Nucleus accumbens (tissue), 56 donors: ENCODE data around the gene IRF2BPL.
A peak's percentile ranks its signal among the peaks of the same experiment; 100 is the strongest.
"Not testable (repeated sequence)": the region's sequence is repeated elsewhere in the genome, so short reads cannot be mapped to it uniquely, and the experiment has no call there.

Experiments used
- DNase-seq, 56 donors: peaks; one replicate each; lab custom pipeline; 2025; lab: John Stamatoyannopoulos, UW

Gene IRF2BPL

DNA sequence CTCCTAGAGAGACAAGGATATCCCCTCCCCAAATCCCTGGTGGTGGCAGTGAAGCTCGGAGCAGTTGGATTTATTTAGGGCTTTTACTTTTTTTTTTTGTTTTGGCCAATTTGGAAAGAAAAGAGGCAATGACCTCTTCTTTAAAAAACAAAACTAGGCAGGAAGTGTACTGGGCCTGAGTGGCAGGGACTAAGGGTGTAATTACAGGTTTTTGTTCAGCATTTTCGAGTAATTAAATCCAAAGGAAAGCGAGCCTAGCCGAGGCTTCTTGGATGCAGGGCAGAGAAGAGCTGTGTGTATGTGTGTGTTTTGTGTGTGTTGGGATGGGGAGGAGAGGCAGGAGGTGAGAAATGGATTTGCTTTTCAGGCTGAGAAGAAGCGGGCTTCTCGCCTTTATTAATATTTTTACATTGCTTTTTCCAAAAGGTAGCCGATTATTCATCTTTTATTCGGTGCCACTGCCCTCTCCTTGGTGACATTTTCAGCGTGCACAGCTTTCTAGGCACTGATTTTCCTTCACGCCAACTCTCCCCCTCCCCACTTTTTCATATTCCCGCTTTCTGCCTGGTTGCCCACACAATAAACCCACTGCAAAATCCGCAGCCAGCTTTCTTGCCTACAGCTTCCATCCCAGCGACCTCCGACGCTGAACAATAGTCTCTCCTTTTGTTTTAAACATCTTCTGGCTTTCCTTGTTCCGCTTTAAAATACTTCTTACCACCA, 8.9 kb upstream of the IRF2BPL start:
- peak in 3 of 56 donors; percentile 9 to 49 (median 19) for DNase-seq

GRCh38 chr14:77036484-77037214, 8.1 kb upstream of the IRF2BPL start:
- DNase-seq: peak in 2 of 56 donors; percentile 16 to 19

DNA sequence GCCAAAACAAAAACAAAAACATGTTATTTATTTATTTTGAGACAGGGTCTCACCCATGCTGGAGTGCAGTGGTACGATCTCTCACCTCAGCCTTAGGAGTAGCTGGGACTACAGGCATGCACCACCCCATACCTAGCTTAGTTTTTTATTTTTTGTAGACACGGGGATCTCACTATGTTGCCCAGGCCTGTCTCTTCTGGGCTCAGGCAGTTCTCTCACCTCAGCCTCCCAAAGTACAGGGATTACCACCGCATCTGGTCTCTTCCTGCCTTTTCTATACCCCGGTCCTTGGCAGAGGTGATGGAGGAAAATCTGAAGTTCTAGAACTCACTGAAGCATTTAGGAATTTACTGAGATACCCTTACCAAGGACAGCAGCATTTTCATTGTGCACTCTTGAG, 6.8 kb upstream of the IRF2BPL start:
- no peak for DNase-seq

GRCh38 chr14:77033622-77034589, 5.4 kb upstream of the IRF2BPL start:
- peak in 43 of 56 donors; percentile 16 to 76 (median 49) for DNase-seq

DNA sequence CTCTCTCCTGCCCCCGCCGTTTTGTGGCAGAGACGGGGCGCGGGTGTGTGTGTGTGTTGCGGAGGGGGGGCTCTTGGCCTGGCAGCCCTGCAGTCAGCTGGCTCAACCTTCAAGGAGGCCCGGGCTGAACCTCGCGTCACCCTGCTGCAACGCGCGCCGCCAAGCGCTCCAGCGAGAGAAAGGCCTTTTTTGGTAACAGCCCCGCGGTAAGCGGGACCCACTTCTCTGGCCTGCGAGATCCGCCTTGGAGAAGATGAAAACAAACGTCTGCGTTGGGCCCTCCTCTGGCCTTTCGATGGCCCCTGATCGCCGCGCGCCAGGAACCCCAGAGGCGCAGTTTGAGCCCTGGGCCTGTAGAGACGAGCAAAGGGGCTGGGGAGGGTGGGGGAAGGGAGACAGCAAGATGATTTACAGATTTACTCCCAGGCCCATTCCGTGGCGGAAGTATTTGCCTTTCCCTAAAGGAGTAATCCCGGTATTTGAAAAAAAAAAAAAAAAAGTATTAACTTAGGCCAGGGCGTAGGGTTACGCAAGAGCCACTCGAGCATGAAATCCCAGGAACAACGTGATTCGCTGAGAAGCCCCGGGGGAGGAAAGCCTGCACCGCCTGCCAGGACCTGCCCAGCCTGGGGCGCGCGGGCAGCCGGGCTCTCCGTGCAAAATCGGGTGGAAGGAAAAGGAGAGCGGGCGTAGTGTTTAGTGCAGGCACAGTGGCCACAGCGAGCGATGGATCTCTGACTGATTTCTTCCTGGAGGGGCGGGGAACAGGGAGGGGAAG, 4.5 kb upstream of the IRF2BPL start:
- DNase-seq: peak in 54 of 56 donors; percentile 45 to 87 (median 74)

GRCh38 chr14:77032491-77032843, 4.0 kb upstream of the IRF2BPL start:
- no peak for DNase-seq

DNA sequence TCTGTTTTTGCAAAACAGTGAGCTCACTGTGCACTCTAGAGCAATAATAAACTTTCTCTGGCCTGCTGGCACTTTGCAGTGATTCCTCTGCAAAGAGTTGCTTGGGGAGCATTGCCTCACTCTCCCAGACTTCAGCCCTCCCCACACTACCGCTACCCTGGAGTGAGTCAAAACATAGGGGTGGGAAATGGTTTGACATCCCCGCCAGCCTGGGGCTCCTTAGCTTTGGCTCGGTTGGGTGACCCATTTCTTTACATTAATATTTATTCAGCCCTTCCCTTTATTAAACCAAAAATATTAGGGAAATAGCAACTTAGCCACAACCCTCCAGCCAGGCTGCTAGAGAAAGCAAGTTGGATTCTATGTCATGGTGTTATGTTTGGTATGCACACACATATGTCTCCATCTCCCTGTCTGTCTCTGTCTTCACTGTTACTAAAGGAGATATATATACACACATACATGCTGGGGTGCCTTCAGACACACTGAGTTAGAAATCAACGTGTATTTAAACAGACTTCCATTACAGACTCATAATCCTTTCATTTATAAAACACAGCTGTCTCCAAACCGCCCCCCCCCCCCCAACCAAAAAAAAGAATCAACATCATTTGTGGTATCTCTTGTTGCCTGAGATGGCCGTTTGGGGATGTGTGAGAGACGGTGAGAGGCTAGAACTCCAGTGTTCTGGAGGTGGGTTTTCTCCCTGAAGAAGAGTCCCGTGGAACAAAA, 3.4 kb upstream of the IRF2BPL start:
- no peak for DNase-seq

DNA sequence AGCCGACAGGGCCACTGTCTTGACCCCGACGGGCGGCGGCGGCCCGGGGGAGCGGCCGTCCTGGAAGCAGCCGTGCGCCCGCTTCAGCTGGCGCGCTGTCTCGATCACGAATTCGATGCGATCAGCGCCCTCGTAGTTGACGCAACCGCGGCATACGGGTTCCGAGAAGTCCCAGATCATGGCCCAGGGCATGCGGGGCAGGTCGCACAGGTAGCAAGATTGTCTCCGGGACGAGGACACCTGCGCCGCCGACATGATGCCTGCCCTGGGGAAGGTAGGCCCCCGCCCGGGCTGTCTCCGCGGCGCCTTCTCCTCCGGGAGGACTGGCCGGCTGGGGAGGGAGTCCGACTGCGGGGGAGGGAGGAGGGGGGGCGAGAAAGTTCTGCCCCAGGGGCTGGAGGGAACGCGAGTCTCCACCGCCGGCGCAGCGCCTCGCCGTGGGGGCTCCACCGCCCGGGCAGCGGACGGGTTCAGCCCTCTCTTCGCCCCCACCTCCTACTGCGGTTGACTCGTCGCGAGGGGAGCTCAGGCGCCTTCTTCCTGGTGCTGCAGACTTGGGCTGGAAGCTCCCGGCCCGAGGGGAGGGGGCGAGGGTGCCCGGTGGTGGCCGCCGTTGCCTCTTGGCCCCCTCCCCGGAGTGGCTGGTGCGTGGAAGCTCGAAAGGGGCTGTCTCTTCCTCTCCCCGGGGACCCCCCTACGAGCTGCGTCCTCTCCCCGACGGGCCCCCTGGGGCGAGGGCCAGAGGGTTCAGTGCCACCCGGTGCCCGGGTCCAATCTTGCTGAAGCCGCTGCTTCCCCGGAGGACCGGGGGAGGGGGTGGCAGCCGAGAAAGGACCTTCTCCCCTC, 747 bp downstream of the IRF2BPL start:
- DNase-seq: peak in 49 of 56 donors; percentile 45 to 91 (median 78)

DNA sequence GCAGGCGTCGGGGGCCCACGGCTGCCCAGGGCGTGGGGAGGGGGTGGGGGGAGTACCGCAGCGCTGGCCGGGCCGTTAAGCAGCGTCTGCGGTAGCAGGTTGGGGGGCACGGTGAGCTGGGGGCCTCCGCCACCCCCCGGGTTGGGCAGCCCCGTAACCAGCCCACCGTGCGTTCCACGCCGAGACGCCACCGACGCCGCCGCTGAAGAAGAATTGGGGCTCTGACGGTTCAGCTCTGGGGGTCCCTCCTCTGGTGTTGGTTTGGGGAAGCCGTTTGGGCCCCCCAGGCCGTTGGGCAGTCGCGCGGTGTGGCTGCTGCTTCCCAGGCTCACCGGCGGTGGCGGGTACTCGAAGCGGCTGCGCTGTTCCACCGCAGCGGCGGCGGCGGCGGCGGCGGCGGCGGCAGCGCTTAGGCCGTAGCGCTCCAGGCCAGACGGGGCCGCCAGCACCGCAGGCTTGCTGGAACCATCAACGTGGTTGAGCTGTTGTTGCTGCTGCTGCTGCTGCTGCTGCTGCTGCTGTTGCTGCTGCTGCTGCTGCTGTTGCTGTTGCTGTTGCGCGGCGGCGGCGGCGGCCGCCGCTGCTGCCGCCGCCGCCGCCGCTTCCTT, 1.5 kb downstream of the IRF2BPL start:
- peak in 16 of 56 donors; percentile 13 to 66 (median 47) for DNase-seq

DNA sequence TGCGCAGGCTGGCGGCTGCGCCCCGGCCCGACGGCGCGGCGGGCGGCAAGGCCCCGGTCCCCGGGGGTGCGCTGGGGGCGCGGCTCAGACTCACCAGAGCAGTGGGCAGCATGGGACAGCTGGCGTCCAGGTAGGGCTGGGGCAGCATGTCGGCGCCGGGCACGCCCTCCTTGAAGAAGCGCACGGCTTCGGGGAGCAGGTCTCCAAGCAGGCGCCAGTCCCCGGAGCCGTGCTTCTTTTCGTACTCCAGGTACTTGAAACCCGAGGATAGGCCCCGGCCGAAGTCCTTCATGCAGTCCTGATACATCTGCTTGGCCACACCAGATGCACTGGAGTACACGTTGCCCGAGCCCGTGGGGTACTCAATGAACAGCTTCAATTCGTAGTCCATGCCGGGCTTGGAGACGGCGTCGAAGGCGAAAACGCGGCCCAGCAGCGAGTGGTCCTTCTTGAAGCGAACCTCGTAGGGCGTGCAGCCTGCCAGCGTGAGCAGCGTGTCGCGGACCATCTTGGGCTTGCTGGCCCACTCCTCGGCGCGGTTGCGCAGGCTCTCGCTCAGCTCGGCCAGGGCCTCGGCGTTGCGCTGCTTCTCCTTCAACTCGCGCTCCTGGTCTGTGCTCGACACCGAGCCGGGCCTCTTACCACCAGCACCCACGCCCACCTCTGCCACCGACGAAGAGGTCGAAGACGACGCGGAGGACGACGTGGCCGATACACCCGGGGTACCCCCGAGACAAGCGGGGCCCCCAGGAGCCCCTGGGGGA, 2.2 kb downstream of the IRF2BPL start:
- DNase-seq: peak in 18 of 56 donors; percentile 14 to 62 (median 32)

DNA sequence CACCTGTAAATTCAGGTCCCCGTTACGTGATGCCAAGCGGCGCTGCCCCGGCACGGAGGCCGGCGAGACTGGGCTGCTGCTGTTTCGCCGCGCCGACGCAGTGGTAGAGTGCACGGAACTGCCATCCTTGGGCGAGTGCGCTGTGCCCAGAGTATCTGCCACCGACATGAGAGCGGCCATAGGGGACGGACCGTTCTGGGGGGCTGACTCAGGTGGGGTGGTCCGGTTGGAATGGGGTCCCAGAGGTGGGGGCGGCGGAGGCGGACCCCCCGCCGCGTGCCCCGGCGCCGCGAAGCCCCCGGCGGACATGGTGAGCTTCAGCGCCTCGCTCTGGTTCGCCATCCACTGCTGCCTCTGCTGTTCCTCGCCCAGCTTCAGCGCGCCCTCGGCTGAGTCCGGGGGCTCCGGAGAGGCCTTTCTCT, 2.8 kb downstream of the IRF2BPL start:
- peak in 2 of 56 donors; percentile 16 to 32 for DNase-seq

GRCh38 chr14:77024171-77024691, 4.3 kb downstream of the IRF2BPL start:
- peak in 20 of 56 donors; percentile 12 to 52 (median 24) for DNase-seq

DNA sequence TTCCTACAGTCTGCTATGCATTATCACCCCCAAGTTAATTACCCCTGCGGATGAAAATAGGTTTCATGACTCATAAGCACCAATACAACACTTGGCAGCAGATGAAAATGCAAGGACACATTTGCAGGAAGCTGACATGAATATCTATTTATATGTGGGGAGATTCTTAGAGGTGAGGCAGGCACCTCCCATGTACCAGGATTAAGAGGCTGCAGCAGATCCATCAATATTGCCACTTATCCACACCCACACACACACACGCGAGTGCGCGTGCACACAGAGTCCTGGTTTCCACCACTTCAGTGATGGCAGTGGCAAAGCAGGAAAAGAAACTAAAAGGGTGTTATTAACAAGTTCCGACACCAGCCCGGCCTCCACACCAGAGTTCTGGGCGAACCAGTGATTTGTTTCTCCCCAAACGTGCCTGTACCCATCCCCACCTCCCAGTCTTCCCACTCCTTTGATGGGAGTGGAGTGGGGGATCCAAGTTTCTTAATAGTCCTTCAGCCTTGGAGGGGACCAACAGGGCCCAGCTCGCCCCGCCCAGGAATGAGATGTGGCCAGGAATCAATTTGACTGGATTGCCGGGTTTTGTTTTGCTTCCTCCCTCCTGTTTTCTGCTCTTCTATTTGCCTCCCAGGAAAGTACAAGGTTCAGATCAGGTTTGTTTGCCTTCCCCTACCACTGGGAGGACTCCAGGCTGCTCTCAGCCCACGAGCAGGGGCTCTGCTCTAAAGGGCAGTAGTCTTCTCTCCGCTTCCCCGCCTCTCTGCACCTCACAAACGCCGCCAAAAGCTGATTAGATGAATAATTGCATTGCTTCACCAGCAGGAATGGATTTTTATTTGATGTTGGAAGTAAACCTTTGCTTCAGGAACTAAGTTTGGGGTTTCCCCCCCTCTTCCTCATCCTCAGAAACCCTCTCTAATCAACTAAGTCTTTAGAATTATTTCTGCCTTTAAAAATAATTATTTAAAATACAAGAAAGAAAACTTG, 5.2 kb downstream of the IRF2BPL start:
- DNase-seq: peak in 22 of 56 donors; percentile 17 to 76 (median 44)

- peak in 1 of 56 donors; percentile 55 for DNase-seq
Measured at GRCh38 chr14:77022236-77022852, 6.2 kb downstream of the IRF2BPL start.

- not testable (repeated sequence) for DNase-seq
Measured at GRCh38 chr14:77021424-77021823, 7.1 kb downstream of the IRF2BPL start.
